ENCODE data around the gene ROR2.
"Not testable (repeated sequence)": the region's sequence is repeated elsewhere in the genome, so short reads cannot be mapped to it uniquely, and the experiment has no call there.

DNA sequence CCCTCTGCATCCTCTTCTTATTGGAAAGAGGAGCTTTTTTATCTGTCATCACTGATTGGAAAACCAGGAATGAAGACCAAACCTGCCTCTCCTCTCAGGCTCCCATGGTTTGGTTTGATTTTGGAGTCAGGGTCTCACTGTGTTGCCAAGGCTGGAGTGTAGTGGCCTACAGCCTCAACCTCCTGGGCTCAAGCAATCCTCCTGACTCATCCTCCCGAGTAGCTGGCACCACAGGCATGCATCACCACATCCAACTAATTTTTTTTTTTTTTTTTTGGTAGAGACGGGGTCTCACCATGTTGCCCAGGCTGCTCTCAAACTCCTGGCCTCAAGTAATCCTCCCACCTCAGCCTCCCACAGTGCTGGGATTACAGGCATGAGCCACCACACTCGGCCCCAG lies 40.8 kb downstream of the ROR2 start:
- TF ChIP-seq, protein P1, sequence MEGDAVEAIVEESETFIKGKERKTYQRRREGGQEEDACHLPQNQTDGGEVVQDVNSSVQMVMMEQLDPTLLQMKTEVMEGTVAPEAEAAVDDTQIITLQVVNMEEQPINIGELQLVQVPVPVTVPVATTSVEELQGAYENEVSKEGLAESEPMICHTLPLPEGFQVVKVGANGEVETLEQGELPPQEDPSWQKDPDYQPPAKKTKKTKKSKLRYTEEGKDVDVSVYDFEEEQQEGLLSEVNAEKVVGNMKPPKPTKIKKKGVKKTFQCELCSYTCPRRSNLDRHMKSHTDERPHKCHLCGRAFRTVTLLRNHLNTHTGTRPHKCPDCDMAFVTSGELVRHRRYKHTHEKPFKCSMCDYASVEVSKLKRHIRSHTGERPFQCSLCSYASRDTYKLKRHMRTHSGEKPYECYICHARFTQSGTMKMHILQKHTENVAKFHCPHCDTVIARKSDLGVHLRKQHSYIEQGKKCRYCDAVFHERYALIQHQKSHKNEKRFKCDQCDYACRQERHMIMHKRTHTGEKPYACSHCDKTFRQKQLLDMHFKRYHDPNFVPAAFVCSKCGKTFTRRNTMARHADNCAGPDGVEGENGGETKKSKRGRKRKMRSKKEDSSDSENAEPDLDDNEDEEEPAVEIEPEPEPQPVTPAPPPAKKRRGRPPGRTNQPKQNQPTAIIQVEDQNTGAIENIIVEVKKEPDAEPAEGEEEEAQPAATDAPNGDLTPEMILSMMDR (IDR thresholded peaks at IDR 0.05) = not testable (repeated sequence)
- TF ChIP-seq POLR2AphosphoS5 (IDR thresholded peaks at IDR 0.05; ENCODE audit: low read depth, low read length); SIN3A (IDR thresholded peaks at IDR 0.05; ENCODE audit: borderline replicate concordance, insufficient read depth, low read depth, low read length): not testable (repeated sequence)
- TF ChIP-seq, protein P2, sequence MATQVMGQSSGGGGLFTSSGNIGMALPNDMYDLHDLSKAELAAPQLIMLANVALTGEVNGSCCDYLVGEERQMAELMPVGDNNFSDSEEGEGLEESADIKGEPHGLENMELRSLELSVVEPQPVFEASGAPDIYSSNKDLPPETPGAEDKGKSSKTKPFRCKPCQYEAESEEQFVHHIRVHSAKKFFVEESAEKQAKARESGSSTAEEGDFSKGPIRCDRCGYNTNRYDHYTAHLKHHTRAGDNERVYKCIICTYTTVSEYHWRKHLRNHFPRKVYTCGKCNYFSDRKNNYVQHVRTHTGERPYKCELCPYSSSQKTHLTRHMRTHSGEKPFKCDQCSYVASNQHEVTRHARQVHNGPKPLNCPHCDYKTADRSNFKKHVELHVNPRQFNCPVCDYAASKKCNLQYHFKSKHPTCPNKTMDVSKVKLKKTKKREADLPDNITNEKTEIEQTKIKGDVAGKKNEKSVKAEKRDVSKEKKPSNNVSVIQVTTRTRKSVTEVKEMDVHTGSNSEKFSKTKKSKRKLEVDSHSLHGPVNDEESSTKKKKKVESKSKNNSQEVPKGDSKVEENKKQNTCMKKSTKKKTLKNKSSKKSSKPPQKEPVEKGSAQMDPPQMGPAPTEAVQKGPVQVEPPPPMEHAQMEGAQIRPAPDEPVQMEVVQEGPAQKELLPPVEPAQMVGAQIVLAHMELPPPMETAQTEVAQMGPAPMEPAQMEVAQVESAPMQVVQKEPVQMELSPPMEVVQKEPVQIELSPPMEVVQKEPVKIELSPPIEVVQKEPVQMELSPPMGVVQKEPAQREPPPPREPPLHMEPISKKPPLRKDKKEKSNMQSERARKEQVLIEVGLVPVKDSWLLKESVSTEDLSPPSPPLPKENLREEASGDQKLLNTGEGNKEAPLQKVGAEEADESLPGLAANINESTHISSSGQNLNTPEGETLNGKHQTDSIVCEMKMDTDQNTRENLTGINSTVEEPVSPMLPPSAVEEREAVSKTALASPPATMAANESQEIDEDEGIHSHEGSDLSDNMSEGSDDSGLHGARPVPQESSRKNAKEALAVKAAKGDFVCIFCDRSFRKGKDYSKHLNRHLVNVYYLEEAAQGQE (IDR thresholded peaks at IDR 0.05; ENCODE audit: insufficient read depth in 1 of 2, low read depth in 2 of 2, low read length in 1 of 2) = not testable (repeated sequence)

All from Panc1 (cell line).